ENCODE measurements around the gene SELENOH.
"Not testable (repeated sequence)": the region's sequence is repeated elsewhere in the genome, so short reads cannot be mapped to it uniquely, and the experiment has no call there.

SELENOH gene, protein sequence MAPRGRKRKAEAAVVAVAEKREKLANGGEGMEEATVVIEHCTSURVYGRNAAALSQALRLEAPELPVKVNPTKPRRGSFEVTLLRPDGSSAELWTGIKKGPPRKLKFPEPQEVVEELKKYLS

DNA sequence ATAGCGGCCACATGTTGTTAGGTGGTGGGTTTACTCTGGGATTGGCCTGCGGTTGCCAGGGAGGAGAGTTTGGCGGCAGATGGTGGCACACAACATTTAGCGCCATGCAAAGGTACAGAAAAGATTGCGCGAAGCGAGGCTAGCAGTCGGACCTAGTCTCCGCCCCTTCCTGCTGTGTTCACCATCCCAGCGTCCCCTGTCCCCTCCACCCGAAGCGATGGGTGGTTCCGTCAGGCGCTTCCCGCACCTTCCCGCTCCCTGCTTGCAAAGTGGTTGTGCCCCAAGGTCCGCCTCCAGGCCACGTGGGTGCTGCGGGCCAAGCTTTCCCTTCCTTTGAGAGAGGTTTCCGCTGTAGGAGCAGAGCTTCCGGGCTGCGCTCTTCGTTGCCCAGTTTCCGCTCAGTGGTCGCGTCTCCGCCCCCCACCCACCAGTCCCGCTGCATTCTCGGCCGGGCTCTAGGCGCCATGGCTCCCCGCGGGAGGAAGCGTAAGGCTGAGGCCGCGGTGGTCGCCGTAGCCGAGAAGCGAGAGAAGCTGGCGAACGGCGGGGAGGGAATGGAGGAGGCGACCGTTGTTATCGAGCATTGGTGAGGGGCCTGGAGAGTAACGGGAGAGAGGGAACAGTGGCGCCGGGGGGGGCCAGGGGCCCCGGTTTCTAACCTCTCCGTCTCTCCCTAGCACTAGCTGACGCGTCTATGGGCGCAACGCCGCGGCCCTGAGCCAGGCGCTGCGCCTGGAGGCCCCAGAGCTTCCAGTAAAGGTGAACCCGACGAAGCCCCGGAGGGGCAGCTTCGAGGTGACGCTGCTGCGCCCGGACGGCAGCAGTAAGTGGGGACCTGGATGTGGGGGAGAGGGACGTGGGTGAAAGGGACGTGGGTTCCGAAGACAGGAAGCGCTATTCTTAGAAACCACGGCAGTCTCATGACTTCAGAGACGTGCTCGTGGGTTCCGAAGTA is at the start of gene SELENOH:
TSS of gene SELENOH (plus strand) at position 360 of the 955 bp plus-strand sequence. CDS start at position 465, 105 bp downstream.
- Mint-ChIP-seq H3K4me1 (ENCODE audit: low read depth) (peaks cover 47% of the 10 kb centered on the region), H3K9me3 (no peaks in the 10 kb centered on the region), H3K4me3 (peak within 1 kb of the TSS; percentile 97), H3K27ac (peak within 1 kb of the TSS; percentile 99), H3K27me3 (no peaks in the 10 kb centered on the region), H3K36me3 (ENCODE audit: low read depth) (peaks cover 58% of the 10 kb centered on the region)

GRCh38 chr11:57698843-57699365 is 42.4 kb upstream of the SELENOH start:
- Mint-ChIP-seq H3K27ac (no peak overlapping the region), H3K27me3 (no peaks in the 10 kb centered on the region), H3K4me1 (ENCODE audit: low read depth) (no peaks in the 10 kb centered on the region), H3K36me3 (ENCODE audit: low read depth) (peaks cover 59% of the 10 kb centered on the region), H3K4me3 (no peak overlapping the region), H3K9me3 (no peaks in the 10 kb centered on the region)

DNA sequence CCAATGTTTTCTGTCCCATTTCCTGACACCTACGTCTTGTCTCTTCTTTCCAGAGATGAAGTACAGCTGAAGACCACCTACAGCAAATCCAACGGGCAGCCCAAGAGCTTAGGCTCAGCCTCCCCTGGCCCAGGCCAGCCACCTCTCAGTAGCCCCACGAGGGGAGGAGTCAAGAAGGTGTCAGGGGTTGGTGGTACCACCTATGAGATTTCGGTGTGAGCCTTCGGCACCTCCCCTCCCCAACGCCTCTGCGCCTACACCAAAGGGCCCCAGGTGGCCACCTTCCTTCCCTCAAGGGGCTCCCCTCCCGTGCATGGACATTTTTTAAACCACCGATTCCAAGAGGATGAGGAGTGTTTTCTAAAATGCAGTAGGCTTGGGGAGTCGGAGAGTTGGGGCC is 41.5 kb upstream of the SELENOH start:
- H3K4me1 Mint-ChIP-seq (ENCODE audit: low read depth), result no peaks in the 10 kb centered on the region
- peaks cover 66% of the 10 kb centered on the region for H3K36me3 Mint-ChIP-seq (ENCODE audit: low read depth)
- H3K4me3 Mint-ChIP-seq, result no peak overlapping the region
- H3K9me3 Mint-ChIP-seq, result no peaks in the 10 kb centered on the region
- no peak overlapping the region for H3K27ac Mint-ChIP-seq
- no peaks in the 10 kb centered on the region for H3K27me3 Mint-ChIP-seq

GRCh38 chr11:57700425-57700824 is 40.9 kb upstream of the SELENOH start:
- H3K36me3 Mint-ChIP-seq (ENCODE audit: low read depth), result peaks cover 67% of the 10 kb centered on the region
- no peaks in the 10 kb centered on the region for H3K4me1 Mint-ChIP-seq (ENCODE audit: low read depth)
- H3K27ac Mint-ChIP-seq, result no peak overlapping the region
- no peak overlapping the region for H3K4me3 Mint-ChIP-seq
- H3K27me3 Mint-ChIP-seq, result no peaks in the 10 kb centered on the region
- no peaks in the 10 kb centered on the region for H3K9me3 Mint-ChIP-seq

DNA sequence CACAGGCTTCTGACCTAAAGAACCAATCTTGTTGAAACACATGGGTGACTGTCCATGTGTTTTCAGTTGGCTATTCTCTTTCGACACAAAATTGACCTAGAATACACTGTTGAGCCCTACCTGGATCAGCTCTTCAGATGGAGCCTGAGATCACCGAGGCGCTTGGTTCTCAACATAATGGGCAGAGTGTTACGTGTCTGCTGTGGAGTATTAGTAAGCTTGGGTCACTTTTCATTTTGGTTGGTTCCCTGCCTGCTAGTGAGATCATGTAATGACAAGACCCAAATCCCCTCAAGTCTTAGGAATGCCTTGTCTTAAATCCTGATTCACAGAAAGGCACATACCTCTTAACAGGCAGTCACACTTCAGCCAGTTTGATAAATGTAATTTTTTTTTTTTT is 38.0 kb upstream of the SELENOH start:
- no peak overlapping the region for H3K4me3 Mint-ChIP-seq
- peaks cover 3% of the 10 kb centered on the region for H3K4me1 Mint-ChIP-seq (ENCODE audit: low read depth)
- no peaks in the 10 kb centered on the region for H3K27me3 Mint-ChIP-seq
- no peaks in the 10 kb centered on the region for H3K9me3 Mint-ChIP-seq
- no peak overlapping the region for H3K27ac Mint-ChIP-seq
- peaks cover 60% of the 10 kb centered on the region for H3K36me3 Mint-ChIP-seq (ENCODE audit: low read depth)

DNA sequence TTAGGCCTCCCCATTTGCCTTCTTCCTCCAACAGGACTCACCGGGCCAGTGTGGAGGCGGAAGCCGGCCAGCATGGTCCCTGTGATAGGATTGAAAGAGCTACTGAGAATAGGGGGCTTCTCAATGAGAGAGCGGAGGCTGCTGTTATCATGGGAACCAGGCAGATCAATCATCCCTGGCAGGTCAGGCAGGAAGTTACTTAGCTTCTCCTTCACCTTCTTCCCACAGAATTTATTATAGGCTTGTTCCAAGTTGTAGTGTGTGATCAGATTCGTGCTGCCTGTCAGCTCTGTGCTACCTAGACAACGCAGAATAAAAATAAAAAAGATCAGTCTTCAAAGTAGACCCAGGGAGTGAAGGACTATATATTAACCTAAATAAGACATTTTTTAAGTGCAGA is 36.4 kb upstream of the SELENOH start:
- H3K4me3 Mint-ChIP-seq, result no peak overlapping the region
- peaks cover 12% of the 10 kb centered on the region for H3K4me1 Mint-ChIP-seq (ENCODE audit: low read depth)
- H3K27me3 Mint-ChIP-seq, result no peaks in the 10 kb centered on the region
- peak overlapping the region; percentile 57 for H3K27ac Mint-ChIP-seq
- H3K9me3 Mint-ChIP-seq, result no peaks in the 10 kb centered on the region
- H3K36me3 Mint-ChIP-seq (ENCODE audit: low read depth), result peaks cover 44% of the 10 kb centered on the region

DNA sequence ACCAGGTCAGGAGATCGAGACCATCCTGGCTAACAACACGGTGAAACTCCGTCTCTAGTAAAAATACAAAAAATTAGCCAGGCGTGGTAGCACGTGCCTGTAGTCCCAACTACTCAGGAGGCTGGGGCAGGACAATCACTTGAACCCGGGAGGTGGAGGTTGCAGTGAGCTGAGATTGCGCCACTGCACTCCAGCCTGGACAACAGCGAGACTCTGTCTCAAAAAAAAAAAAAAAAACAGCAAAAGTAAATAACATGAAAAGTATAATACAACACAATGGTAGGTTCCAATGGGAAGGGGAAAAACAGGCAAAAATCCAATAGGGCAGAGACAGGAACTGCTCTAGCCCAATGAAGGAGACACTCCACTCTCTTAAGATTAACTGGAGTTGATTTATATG is 35.9 kb upstream of the SELENOH start:
- peaks cover 39% of the 10 kb centered on the region for H3K36me3 Mint-ChIP-seq (ENCODE audit: low read depth)
- not testable (repeated sequence) for H3K27me3 Mint-ChIP-seq, H3K4me3 Mint-ChIP-seq, H3K9me3 Mint-ChIP-seq, H3K27ac Mint-ChIP-seq
- peaks cover 17% of the 10 kb centered on the region for H3K4me1 Mint-ChIP-seq (ENCODE audit: low read depth)

- Mint-ChIP-seq H3K36me3 (ENCODE audit: low read depth) (peaks cover 18% of the 10 kb centered on the region), H3K4me3 (peak overlapping the region; percentile 28), H3K9me3 (no peaks in the 10 kb centered on the region), H3K27me3 (no peaks in the 10 kb centered on the region), H3K4me1 (ENCODE audit: low read depth) (peaks cover 52% of the 10 kb centered on the region), H3K27ac (peak overlapping the region; percentile 53)
These were observed 31.4 kb upstream of the SELENOH start for GRCh38 chr11:57709802-57710367.

DNA sequence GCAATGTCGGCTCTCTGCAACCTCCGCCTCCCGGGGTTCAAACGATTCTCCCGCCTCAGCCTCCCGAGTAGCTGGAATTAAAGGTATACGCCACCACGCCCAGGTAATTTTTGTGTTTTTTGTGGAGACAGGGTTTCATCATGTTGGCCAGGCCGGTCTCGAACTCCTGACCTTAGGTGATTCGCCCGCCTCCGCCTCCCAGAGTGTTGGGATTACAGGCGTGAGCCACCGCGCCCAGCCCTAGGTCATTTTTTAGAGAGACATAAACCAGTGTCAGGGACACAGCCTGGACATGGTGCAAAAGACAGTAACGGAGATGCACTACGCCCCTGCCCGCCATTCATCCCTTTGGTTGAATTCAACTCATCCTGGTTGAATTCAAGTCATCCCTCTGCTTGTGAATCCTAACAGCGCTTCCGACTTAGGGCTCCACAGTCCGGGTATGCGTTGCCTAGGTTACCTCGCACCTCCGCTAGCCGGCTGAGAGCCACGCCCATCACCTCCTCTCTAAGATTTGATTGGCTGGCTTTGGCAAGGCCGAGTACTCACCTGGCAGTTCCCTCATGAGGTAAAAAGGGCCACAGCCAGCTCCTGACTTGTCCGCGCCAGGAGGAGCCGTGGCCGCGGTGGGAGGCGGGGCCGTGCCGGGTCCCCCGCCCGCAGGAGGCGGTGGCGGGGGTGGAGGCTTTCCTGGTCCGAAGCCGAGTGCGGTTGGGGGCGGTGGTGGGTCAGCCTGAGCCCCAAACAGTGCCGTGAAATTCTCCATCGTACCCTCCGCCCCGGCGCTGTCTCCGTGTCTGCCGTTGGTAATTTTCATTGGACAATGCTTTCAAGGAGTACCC is 29.7 kb upstream of the SELENOH start, which contains the start of gene MED19:
TSS of gene MED19 (minus strand) at position 802 of the 842 bp plus-strand sequence. CDS start at position 766, 36 bp downstream.
- Mint-ChIP-seq H3K27ac (peak within 1 kb of the TSS; percentile 98), H3K9me3 (no peaks in the 10 kb centered on the region), H3K4me3 (peak within 1 kb of the TSS; percentile 98), H3K4me1 (ENCODE audit: low read depth) (peaks cover 54% of the 10 kb centered on the region), H3K36me3 (ENCODE audit: low read depth) (peaks cover 10% of the 10 kb centered on the region), H3K27me3 (no peaks in the 10 kb centered on the region)

- Mint-ChIP-seq H3K4me3 (peak within 1 kb of the TSS; percentile 98), H3K27me3 (no peaks in the 10 kb centered on the region), H3K27ac (peak within 1 kb of the TSS; percentile 98), H3K36me3 (ENCODE audit: low read depth) (peaks cover 10% of the 10 kb centered on the region), H3K9me3 (no peaks in the 10 kb centered on the region), H3K4me1 (ENCODE audit: low read depth) (peaks cover 54% of the 10 kb centered on the region)
These were observed 28.8 kb upstream of the SELENOH start, which contains the start of gene TMX2 for GRCh38 chr11:57712256-57713150. Gene TMX2, plus strand, starts transcription at chr11:57712593. Its CDS starts 26 bp downstream, at chr11:57712619.

- Mint-ChIP-seq H3K27ac (peak overlapping the region; percentile 47), H3K4me3 (peak overlapping the region; percentile 98), H3K4me1 (ENCODE audit: low read depth) (peaks cover 48% of the 10 kb centered on the region)
These were observed 27.5 kb upstream of the SELENOH start for GRCh38 chr11:57713835-57714234.

DNA sequence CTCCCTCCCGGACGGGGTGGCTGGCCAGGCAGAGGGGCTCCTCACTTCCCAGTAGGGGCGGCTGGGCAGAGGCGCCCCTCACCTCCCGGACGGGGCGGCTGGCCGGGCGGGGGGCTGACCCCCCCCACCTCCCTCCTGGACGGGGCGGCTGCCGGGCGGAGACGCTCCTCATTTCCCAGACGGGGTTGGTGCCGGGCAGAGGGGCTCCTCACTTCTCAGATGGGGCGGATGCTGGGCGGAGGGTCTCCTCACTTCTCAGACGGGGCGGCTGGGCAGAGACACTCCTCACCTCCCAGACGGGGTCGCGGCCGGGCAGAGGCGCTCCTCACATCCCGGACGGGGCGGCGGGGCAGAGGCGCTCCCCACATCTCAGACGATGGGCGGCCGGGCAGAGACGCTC is 24.6 kb upstream of the SELENOH start:
- H3K9me3 Mint-ChIP-seq, H3K4me3 Mint-ChIP-seq, H3K27me3 Mint-ChIP-seq, H3K27ac Mint-ChIP-seq: not testable (repeated sequence)
- Mint-ChIP-seq H3K36me3 (ENCODE audit: low read depth) (peaks cover 28% of the 10 kb centered on the region), H3K4me1 (ENCODE audit: low read depth) (peaks cover 25% of the 10 kb centered on the region)

More at GRCh38 chr11:57713835-57714234, 27.5 kb upstream of the SELENOH start:
- peaks cover 19% of the 10 kb centered on the region for H3K36me3 Mint-ChIP-seq (ENCODE audit: low read depth)
- H3K9me3 Mint-ChIP-seq, result no peaks in the 10 kb centered on the region
- no peaks in the 10 kb centered on the region for H3K27me3 Mint-ChIP-seq

DNA sequence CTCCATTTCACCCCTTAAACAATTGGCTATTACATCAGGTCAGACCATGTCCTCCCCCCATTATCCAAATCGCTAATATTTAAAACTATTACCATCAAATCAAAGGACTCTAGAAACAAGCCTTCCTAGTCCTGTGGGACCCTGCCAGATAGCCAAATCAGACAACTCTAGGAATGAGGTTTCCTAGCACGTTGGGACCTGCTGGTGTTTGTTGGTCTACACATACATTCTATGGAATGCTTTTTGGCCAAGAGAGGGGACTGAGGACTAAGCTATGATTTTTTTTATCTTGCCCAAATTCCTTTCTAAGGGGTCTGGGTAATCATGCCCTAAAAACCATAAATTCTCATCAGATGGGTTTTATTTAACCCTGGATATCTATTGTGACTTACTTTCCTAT is 14.1 kb upstream of the SELENOH start:
- Mint-ChIP-seq H3K4me3 (no peak overlapping the region), H3K36me3 (ENCODE audit: low read depth) (peaks cover 26% of the 10 kb centered on the region), H3K4me1 (ENCODE audit: low read depth) (peaks cover 20% of the 10 kb centered on the region), H3K27ac (no peak overlapping the region), H3K27me3 (no peaks in the 10 kb centered on the region), H3K9me3 (no peaks in the 10 kb centered on the region)

Data from stimulated activated naive CD8-positive, alpha-beta T cell treated with anti-CD3 and anti-CD28 coated beads, Interleukin-15, Interleukin-2, amounts not matched to agents 100 ng/mL and 50 ng/mL, for 24 hours (primary cell).